Pulmonary artery endothelial cell (primary cell): ENCODE data around the gene ANKFN1. TPM values are rescaled to one million over a fixed set of nuclear protein-coding genes. Genes with fewer than 3 reads are reported as not detected.
"Not testable (repeated sequence)": the region's sequence is repeated elsewhere in the genome, so short reads cannot be mapped to it uniquely, and the experiment has no call there.

Experiments used
- DNase-seq: peaks from one replicate; pipeline ENCODE4 v3.0.0-alpha.2; 2011; ENCODE audit warnings: low read depth, low spot score
- total RNA-seq: library from RNA; depleted of rRNA; stranded (reverse); fragments of >200 nt; gene quantifications from 2 replicates; pipeline ENCODE4 v1.2.3, GENCODE V29; 2014

The ANKFN1 gene
- total RNA-seq, 1 donor from 2014 or later = 1.5 TPM

- no peak for DNase-seq
These were observed 28.8 kb downstream of the ANKFN1 start for GRCh38 chr17:56182081-56182480.

- DNase-seq = no peak
These were observed 31.4 kb downstream of the ANKFN1 start for GRCh38 chr17:56184650-56185049.

- no peak for DNase-seq
These were observed 32.4 kb downstream of the ANKFN1 start for GRCh38 chr17:56185491-56186221.

GRCh38 chr17:56186222-56186786 is 33.0 kb downstream of the ANKFN1 start:
- DNase-seq = peak; percentile 75

GRCh38 chr17:56203430-56203829 is 50.2 kb downstream of the ANKFN1 start:
- DNase-seq = no peak

- no peak for DNase-seq
These were observed 53.1 kb downstream of the ANKFN1 start for GRCh38 chr17:56206351-56206750.

- no peak for DNase-seq
These were observed 59.8 kb downstream of the ANKFN1 start for GRCh38 chr17:56213031-56213430.

- DNase-seq = no peak
These were observed 64.6 kb downstream of the ANKFN1 start for GRCh38 chr17:56217921-56218320.

GRCh38 chr17:56222255-56222654 is 69.0 kb downstream of the ANKFN1 start:
- DNase-seq = no peak

GRCh38 chr17:56230660-56231059 is 77.4 kb downstream of the ANKFN1 start:
- DNase-seq = no peak

GRCh38 chr17:56231252-56231651 is 78.0 kb downstream of the ANKFN1 start:
- DNase-seq = no peak

- no peak for DNase-seq
These were observed 78.4 kb downstream of the ANKFN1 start for GRCh38 chr17:56231693-56232092.

- no peak for DNase-seq
These were observed 91.1 kb downstream of the ANKFN1 start for GRCh38 chr17:56244268-56244890.

- no peak for DNase-seq
These were observed 94.5 kb downstream of the ANKFN1 start for GRCh38 chr17:56247816-56248215.

- no peak for DNase-seq
These were observed 103.8 kb downstream of the ANKFN1 start for GRCh38 chr17:56257075-56257474.

- DNase-seq = no peak
These were observed 107.2 kb downstream of the ANKFN1 start for GRCh38 chr17:56260376-56261002.

GRCh38 chr17:56262803-56263202 is 109.5 kb downstream of the ANKFN1 start:
- DNase-seq = no peak

- no peak for DNase-seq
These were observed 116.5 kb downstream of the ANKFN1 start for GRCh38 chr17:56269556-56270389.

GRCh38 chr17:56274491-56274890 is 121.2 kb downstream of the ANKFN1 start:
- no peak for DNase-seq

- no peak for DNase-seq
These were observed 131.2 kb downstream of the ANKFN1 start for GRCh38 chr17:56284482-56284881.

GRCh38 chr17:56288786-56289185 is 135.5 kb downstream of the ANKFN1 start:
- not testable (repeated sequence) for DNase-seq
